CD4-positive, alpha-beta T cell treated with Interferon alpha-2 for 1 hour (primary cell): ENCODE results near the gene KRCC1.
A peak's percentile ranks its signal among the peaks of the same experiment; 100 is the strongest.
"Not testable (repeated sequence)": the region's sequence is repeated elsewhere in the genome, so short reads cannot be mapped to it uniquely, and the experiment has no call there.

ENCODE experiments used
- DNase-seq, 2 donors: peaks; one replicate each; pipeline ENCODE4 v3.0.0-alpha.2; 2020 to 2022

KRCC1 gene

DNA sequence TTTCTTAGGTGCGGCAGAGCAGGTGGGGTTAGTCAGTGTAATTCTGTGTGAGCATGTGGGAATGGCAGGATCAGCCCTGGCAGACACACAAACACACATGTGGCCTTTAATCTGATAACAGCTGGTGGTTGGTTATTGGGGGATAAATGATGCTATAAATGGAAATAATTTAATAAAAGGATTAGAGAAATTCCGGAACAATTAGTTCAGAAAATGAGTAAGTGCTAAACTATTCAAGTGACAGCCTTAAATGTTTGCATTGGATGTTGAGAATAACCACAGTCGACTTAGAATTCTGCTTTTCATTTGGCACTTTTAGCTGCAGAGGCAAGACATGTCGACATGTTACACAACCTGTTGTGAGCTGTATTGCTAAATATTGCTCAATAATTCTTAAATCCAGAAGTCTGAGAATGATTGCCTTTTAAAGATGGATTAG lies 19.3 kb upstream of the KRCC1 start:
- DNase-seq = no peak

DNA sequence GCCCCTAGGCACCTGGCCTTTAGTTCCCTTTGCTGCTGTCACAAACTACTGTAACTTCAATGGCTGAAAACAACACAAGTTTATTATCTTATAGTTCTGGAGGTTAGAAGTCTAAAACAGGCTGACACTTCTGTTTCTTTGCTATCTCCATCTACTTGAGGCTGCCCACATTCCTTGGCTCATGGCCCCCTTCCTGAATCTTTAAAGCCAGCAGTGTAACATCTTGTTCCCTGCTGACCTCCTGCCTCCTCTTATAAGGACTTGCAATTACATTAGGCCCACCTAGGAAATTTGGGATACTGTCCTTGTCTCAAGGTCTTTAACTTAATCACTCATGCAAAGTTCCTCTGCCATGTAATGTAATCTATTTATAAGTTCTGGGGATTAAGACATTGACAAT lies 18.6 kb upstream of the KRCC1 start:
- no peak for DNase-seq

DNA sequence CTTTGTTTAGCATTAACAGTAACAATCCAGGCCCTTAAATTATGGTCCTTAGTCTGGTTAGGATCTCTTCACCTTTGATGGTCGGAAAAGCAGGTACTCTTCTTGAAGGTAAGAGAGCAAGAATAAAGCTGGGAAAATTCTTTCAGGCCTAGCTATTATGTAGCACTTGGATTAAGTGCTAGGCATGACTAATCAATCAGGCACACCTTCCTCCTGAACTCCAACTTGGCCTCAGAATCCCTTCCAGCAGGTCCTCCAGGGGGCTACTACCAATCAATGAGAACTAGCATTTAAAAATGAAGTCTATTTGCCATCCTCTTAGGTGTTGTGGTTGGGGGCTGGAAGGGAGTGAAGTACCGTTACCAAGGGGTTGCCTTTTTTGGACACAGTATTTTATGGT lies 15.8 kb upstream of the KRCC1 start:
- DNase-seq = no peak

DNA sequence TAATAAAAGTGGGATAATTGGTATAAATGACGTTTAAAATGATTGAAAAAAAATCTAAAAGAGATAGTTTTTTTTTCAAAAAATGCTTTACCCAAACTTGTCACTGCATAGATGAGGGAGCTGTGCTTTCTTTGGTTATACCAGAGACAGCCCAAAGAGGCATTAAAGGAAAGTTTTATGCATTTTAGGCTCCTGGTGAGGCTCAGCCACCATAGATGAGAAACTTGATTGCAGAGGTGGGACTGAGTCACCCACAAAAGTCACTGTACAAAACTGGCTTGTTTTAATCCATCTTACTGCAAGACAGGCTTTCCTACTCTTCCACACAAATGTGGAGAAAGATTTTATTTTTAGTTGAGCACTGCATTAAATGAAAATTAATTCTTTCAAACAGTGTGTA lies 14.5 kb upstream of the KRCC1 start:
- no peak for DNase-seq

DNA sequence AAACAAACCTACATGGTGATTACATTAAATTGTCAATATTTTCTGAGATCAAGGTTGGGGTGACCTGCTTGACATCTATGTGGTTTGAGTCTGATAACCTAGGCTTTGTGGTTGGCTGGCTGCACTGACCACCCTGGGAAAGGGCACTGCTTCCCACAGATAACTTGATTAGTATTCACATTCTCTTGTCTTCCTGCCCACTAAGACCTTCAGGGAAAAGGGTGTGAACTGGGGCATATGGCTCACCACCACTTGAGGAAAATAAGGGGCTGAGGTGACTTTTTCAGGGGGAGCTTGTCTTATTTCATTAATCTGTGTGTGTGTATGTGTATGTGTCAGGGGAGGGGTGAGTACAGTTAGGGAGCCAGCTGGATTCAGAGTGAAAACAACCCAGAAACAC lies 13.5 kb upstream of the KRCC1 start:
- no peak for DNase-seq

DNA sequence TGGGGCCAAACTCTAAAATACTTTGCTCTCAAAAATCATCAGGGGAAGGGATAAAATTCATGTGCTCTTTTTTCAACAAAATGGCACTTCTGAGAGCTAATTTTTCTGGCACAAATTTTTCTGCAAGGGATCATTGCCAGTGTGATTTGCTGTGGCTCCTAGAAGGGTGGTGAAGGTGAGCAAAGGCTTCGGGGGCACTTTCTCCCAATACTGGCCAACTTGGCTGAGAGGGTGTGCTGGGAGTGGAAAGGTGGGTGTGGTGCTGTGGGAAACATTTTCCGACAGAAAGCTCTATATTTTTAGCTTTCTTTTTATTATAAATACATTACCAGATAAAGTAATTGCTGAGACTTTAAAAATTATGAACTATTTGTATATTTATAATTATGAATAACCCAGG lies 12.5 kb upstream of the KRCC1 start:
- DNase-seq = no peak

DNA sequence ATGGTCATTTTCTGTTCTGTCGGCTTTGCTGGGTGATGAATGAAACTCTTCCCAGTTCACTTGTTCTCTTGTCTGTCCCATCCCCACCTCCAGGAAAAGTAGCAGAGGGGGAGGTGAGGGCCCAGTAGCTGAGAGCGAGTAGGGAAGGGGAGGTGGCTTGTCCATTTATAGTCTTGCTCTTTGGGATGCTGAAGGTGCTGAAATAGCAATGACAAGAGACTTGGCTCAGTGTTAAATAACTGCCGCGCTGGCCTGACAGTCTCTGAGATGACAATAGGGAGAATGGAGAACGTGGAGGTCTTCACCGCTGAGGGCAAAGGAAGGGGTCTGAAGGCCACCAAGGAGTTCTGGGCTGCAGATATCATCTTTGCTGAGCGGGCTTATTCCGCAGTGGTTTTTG lies 12.0 kb upstream of the KRCC1 start, which contains the start of gene SMYD1:
TSS of gene SMYD1 (plus strand) at position 228 of the 400 bp plus-strand sequence. CDS start at position 268, 40 bp downstream.
- DNase-seq = no peak

DNA sequence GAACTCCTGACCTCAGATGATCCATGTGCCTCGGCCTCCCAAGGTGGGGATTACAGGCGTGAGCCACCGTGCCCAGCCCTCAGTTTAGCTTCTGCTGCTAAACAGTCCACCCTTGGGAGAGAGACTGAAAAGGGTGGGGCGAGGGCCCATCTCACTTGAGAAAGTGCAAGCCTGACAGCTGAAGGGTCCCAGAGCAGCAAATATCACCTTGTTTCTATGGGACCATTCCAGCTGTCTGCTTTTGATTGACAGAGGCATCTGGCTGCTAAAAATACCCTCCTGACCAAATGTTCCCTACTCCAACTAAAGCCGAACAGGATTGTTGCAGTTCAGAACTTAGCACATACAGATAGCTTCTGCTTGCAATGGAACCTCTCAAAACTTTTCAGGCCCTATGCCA lies 11.6 kb upstream of the KRCC1 start:
- no peak for DNase-seq

DNA sequence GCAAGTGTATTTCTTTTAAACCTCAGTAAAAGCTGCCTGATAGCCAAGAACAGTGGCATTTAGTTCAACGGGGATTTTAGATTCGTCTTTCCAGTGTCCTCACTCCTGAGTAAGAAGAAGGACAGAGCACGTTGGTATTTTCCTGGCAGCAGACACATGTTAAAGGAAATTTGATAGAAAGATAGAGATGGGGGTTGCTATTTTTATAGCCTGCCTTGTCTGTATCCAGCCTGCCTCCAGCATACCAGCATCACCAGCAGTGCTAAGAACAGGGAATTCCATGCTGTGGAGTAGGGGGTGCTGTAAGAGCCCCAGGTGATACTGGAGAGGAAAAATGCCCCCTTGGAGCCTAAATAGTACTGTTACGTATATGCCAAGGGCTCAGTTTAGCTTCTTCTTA lies 11.0 kb upstream of the KRCC1 start:
- no peak for DNase-seq

DNA sequence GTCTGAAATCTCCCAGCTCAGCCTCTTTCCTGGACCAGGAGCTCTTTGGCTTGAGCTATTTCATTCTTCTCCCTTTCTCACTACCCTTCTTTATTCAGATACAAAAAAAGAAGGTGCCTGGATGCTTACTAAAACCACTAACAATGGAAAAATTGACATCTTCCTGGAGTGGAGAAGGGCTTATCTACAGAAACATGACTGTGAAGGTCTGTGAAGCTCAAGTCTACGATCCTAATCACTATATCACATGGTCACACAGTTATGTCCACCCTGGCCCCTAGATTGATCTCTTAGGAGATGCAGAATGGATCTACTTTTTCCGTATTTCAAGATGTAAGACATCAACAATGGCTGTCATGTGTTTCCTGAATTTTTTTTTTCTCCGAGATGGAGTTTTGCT lies 5.7 kb upstream of the KRCC1 start:
- DNase-seq = no peak

DNA sequence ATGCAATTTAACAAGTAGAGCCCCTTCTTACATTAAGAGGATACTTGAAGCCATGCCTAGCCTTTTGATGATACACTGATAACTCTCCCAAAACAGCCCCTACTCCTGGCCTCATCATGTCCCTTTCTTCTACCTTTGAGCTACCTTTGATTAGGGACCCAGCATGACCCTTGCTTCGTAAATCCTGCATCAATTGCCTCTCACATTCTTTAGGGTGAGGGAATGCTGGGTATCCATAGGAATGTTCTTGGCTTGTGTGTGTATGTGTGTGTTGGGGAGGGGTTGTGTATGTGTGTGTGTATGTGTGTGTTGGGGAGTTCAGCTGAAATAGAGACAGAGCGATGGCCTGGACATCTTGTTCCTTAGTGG lies 5.3 kb upstream of the KRCC1 start:
- no peak for DNase-seq

DNA sequence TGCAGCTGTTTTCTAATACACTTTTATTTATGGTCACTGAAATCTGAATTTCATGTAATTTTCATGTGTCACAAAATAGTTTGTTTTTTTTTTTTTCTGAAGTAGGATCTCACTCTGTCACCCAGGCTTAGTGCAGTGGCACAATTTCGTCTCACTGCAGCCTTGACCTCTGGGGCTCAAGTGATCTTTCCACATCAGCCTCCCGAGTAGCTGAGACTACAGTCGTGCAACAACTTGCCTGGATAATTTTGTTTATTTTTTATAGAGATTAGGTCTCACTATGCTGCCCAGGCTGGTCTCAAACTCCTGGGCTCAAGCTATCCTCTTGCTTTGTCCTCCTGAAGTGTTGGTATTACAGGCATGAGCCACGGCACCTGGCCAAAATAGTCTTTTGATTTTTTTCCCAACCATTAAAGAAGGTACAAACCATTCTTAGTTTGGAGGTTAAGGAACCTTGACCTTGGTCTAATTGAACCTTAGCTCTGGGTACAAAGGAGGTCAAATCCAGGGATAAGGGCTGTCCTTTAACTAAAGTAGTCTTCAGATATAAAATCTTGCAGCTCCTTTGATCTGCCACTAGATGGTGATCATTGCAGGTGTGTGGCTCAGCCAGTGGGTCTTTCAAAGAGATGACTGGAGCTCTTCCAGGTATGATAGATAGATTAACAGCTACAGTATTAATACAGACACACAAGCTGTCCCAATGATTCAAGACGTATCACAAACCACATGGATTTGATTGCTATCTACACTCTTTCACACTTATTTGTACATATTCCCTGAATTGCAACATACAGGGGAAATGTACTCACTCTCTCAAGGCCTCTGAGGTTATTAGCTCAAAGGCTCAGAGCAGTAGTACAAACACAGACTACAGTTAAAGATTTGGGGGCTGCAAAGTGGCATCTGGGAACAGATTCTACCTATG lies 4.7 kb upstream of the KRCC1 start:
- peak; percentile 24 to 58 for DNase-seq

DNA sequence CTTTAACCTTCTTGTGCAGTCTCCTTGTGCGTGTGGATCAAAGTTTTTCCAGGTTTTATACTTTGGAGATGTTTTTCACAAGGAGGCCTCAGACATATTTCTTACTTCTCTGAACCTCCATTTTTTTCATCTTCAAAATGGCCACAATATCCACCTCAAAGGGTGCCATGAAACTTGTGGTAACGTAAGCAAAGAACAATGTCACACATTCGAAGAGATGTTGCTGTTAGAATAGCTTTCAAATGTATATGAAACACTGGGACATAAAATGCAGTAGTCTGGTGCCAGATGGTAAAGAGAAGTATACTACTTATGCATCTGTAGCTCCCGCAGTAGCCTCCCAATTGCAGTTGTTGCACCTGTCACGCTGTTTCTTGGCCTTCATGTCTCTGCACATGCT lies 2.6 kb upstream of the KRCC1 start:
- DNase-seq = no peak

DNA sequence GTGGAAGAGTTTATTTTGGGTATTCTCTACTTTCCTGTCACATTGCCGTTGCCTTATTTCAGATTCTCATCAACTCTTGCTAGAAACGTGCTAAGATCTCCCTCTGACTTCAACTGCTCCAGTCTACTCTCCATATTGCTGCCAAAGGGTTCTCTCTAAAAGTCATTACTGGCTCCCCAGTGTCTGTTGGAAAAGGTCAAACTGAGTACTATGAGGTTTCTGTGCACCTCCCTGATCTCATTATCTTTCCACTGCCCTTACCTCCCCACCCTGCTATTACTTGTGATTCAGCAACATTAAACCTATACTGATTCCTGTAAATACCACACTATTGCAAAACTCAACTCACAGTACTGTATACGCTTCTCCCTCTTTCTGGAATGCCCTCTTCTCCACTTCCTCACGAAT lies 1.9 kb upstream of the KRCC1 start:
- DNase-seq = no peak

DNA sequence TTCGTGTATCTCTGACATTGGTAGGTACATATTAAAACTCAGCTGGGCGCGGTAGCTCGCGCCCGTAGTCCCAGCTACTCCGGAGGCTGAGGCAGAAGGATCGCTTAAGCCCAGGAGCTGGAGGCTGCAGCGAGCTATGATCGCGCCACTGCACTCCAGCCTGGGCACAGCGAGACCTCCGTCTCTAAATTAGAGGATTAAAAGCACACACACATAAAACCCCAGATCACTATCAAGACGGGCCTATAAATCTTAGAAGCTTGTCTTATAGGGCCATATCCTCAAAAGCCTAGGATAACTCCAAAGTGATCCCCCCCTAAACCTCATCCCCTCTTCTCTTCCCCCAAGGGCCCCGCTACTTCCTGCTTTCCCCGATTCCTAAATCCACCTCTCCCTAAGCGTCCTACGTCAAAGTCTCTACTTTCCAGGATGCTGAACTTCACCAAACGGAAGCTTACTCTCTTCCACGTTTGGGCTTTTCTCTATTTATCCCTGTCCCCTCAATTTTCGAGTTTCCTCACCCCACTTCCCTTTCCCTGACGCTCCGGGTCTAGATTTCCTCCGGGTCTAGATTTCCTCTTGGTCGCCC lies 707 bp downstream of the KRCC1 start:
- peak in 1 of 2 donors; percentile 16 for DNase-seq

DNA sequence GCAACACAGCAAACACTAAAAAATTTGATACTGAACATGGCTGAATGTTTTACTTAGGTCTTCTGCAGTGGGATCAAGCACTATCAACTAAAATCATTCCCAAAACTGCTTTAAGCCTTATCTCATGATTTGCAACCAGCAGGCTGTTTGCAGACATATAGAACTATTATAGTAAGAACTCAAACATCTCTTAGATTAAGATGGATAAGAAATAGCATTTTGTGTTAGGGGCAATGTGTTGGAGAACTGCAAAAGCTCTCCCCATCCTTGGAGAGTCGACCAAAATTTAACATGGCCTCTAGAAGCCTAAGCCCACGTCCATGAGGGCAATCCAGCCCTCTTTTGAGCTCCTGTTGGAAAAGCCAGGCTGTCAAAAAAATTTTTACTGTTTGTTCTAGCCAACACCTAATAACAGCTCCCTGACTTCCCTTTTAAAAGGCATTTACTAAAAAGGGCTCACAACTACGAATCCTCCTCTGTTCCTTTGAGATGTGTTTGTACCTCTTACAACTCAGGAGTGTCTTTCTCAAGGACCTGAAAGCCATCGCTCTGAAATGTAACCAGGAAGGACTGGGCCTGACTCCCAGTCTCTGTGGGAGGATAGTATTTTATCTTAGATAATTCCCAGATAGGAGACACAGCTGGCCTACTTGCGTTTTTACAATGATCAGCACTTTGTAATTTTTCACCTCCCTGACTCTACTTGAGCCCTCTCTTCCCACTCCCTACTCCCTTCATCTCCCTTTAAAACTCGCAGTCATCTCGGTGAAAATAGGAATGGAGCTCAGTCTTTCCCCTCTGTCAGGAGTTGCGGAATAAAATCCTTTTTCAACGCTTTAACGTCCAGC lies 1.4 kb downstream of the KRCC1 start:
- no peak for DNase-seq

DNA sequence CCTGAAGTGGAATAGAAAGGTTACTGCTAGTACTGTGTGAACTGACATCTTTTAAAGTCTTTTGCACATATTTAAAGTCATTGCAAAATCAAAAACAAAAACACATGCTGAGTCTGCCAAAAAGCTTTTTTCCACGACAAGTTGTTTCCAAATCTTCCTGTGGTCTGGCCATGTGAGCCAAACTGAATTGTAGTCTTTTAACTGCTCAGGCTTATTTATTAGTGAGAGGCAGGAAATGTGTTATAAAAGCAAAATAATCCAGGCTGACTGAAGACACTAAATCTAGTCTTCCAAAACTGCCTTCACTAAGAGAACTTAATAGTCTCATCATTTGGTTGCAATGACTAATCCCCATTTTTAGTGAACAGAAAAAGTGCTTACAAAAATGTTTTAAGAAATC lies 2.3 kb downstream of the KRCC1 start:
- no peak for DNase-seq

DNA sequence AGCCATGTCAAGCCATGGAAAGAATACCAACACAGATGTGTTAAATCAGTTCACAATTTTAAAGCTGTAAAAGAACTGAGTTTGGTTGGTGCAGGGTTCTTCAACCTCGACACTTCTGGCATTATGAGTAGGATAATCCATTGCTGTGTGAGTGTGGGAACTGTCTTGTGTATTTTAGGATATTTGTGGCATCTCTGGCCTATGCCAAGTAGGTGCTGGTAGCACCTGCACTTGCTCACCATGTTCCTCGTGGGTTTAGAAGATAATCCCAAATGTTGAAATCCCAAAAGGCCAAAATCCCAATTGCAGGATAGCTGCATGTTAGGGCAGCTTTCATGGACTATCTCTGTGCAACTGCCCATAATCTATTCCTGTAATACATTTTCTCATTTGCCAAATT lies 3.8 kb downstream of the KRCC1 start:
- no peak for DNase-seq

DNA sequence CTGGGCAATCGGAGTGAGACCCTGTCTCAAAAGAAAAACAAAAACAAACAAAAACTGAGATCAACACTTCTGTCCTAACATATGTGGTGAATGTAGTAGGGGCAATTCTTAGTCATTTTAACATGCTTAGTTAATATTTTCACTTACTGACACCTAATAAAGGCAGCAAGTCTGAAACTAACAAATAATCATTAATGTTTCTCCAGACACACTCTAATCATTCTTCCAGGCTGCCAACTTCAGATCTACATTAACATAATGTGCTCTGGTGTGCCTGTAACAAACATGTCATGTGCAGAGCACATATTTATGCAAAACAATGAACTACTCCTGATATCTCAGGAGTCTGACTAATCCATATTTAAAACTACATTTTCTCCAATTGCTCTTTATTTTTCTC lies 6.0 kb downstream of the KRCC1 start:
- no peak for DNase-seq

DNA sequence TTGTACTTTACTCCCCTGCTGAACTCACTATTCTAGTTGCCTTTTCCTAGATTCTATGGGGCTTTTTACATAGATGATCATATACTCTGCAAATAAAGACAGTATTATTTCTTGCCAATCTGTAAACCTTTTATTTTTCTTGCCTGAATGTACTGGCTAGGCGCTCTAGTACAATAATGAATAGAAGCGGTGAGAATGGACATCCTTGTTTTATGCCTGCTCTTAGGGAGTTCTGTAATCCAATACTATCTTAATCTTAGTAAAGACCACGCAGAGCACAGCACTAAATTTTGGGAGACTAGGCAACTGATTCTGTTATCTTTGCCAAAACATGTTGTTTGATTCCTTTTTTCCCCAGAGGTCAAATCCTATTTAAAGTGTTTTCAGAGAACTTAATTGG lies 7.0 kb downstream of the KRCC1 start:
- no peak for DNase-seq

DNA sequence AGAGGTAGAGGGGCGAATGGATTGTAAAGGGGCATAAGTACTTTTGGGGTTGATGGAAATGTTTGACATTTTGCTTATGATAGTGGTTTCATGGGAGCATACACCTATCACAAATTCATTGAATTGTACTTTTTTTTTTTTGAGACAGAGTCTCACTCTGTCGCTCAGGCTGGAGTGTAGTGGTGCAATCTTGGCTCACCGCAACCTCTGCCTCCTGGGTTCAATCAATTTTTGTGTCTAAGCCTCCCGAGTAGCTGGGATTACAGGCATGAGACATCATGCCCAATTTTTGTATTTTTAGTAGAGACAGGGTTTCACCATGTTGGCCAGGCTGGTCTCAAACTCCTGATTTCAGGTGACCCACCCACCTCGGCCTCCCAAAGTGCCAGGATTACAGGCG lies 10.0 kb downstream of the KRCC1 start:
- not testable (repeated sequence) for DNase-seq

DNA sequence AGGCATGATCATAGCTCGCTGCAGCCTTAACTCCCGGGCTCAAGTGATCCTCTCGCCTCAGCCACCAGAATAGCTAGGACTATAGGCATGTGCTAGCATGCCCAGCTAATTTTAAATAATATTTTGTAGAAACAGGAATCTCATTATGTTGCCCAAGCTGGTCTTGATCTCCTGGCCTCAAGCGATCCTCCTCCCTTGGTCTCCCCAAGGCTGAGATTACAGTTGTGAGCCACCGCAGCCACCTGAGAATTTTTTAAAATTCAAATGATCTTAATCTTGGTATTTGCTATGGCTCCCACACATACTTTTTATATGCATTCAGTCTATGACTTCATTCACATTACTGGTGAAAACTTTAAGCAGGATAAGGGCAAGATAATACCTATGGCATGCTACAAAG lies 13.1 kb downstream of the KRCC1 start:
- no peak for DNase-seq

DNA sequence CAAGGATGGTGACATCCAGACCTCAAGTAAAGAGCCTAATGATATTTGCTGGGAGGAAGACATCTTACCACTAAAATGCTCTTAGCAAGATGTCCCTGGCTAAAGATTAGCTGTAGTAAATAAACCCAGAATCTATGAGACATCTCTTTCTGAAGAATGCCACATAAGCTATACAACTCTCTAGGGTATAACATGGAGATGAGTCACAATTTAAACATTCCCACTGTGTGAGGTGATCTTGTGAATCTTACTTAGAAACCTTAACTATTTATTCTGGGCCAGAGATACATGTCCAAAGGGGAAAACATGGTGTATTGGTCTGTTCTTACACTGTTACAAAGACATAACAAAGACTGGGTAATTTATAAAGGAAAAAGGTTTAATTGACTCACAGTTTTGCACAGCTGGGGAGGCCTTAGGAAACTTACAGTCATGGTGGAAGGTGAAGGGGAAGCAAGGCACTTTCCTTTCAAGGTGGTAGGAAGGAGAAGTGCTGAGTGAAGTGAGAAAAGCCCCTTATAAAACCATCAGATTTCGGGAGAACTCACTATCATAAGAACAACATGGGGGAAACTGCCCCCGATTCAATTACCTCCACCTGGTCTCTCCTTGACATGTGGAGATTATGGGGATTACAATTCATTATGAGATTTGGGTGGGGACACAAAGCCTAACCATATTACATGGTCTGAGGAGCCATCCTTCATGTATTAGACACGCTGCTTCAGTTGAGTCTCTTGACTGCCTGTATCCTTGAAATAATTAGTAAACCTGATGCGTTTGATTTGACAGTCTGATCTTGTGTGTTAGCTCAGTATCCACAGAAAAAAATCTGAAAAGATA lies 17.1 kb downstream of the KRCC1 start:
- DNase-seq = no peak
